HTR-8/SVneo (cell line): ENCODE results near the gene HESX1.

Experiments
- DNase-seq: peaks from one replicate; pipeline ENCODE4 v3.0.0; 2011; ENCODE audit warnings: low spot score, mixed read lengths; ENCODE audit not compliant: insufficient read length
- FAIRE-seq: peaks from 2 replicates; lab custom pipeline; 2011; peaks lifted over from hg19 to GRCh38; lab: Jason Lieb, UNC

Gene HESX1

DNA sequence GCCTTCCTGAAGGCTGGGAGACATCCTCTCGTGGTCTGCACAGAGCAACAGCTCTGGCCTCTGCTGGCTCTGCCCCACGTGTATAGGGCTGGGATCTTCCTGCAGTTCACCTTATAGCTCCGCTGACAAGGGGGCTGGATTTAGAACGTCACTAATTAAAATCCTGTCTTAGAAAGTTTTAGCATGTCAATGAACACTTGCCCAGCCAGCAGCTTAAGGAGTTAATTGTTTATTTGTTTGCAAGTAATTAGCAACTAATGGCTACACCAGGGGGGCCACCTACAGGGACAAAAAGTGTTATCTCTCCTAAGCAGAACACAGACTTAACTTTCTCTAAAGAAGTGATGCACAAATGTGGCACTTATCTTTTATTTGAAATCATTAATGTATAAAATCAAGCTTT lies at the start of gene HESX1:
Gene HESX1 (minus strand): TSS at position 84 of the 403 bp plus-strand sequence. CDS start 60 bp downstream, at position 24.
- DNase-seq (no peak), FAIRE-seq (no peak)

DNA sequence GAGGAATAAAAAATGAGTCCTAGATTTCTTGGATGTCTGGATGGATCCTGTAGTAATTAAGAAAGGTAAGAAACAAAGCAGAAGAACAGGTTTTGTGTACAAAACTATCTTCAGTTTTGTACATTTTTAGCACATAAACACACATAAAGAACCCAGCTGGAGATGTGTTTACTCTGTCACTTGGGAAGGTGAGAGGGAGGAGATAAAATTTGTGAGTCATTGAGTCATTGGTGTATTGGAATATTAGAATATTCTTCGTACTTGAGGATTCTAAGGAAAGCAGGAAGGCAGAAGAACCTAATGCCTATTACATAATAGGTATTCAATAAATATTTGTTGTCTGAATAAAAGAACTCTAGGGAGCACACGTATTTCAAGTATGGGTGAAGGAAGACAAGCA lies 45.2 kb upstream of the HESX1 start:
- FAIRE-seq (no peak), DNase-seq (no peak)

- DNase-seq: no peak
- no peak for FAIRE-seq
Observed at GRCh38 chr3:57234613-57235575, 35.1 kb upstream of the HESX1 start.

DNA sequence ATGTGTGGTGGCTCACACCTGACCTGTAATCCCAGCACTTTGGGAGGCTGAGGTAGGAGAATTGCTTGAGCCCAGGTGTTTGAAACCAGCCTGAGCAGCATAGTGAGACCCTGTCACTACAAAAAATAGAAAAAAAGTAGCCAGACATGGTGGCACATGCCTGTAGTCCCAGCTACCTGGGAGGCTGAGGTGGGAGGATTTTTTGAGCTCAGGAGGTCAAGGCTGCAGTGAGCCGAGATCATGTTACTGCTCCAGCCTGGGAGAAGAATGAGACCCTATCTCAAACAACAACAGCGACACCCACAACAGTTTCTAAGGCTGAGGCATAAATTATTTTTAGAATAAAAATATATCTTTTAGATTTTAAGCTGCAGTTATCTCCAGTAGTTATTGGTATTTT lies 34.0 kb upstream of the HESX1 start:
- FAIRE-seq (no peak), DNase-seq (no peak)

DNA sequence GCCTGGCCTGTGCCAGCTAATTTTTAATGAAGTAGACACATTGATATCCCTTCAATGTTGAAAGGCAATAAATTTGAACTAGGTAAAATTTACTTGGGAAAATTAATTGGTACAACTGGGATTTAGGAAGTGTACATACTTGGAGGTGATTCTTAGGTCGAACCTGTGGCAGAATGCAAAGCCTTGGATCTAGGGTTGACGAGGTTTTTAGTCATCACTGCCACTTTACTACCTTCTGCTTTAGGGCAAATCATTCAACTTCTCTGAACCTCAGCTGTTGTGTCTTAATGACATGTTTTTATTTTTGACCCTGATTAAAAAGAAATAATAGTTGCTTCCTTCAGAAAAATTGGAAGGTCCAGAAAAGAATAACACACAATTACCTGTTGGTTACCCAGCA lies 30.2 kb upstream of the HESX1 start:
- no peak for FAIRE-seq
- DNase-seq: no peak

GRCh38 chr3:57227930-57228751 lies 28.4 kb upstream of the HESX1 start:
- DNase-seq (peak; percentile 37), FAIRE-seq (peak; percentile 63)

- DNase-seq (peak; percentile 97), FAIRE-seq (peak; percentile 80)
Observed at GRCh38 chr3:57227204-57227929, 27.6 kb upstream of the HESX1 start, which contains the start of gene APPL1. TSS of gene APPL1 (plus strand) at chr3:57227729. CDS start at chr3:57227884, 155 bp downstream.

DNA sequence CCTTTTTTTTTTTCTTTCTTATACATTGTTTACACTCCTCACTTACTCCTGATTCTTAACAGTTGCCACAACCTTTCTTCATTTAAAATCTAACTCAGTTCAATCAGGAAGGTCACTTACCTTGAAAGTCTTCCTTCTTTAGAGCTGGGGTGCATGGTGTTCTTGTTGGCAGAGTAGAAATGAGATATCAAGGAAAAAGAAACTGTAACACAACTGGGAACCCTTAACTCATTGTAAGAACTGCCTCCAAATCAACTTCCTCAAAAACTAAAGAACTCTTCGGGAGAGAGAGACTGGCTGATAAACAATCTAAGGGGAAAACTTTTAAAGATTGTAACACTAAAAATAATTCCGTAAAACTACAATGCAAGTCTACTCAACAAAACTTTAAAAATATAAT lies 26.4 kb upstream of the HESX1 start:
- FAIRE-seq (no peak), DNase-seq (no peak)

DNA sequence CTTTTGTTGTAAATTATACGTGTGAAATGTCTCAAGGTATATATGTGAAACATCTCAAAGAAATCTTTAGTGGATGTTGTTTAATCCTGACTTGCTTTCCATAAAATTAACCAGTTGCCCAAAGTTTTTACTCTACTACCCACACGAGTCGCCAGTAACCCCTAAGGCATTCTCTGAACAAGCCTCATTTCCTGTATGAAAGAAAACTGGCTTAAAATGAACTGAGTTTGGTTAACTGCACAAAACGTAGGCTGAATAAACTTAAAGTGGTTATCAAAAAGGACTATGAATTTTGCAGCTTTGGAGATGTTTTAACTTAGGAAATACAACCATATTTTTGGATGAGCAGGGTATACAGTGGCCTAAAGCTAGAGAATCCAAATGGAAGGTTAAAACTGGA lies 25.1 kb upstream of the HESX1 start:
- FAIRE-seq (no peak), DNase-seq (no peak)

GRCh38 chr3:57221883-57222282 lies 22.1 kb upstream of the HESX1 start:
- FAIRE-seq: no peak
- DNase-seq: no peak

GRCh38 chr3:57206423-57206822 lies 6.6 kb upstream of the HESX1 start:
- FAIRE-seq (no peak), DNase-seq (no peak)

- DNase-seq (no peak), FAIRE-seq (no peak)
Observed at GRCh38 chr3:57194641-57195040, 5.1 kb downstream of the HESX1 start.

GRCh38 chr3:57192028-57192427 lies 7.8 kb downstream of the HESX1 start:
- FAIRE-seq: no peak
- no peak for DNase-seq

- no peak for FAIRE-seq
- no peak for DNase-seq
Observed at GRCh38 chr3:57184526-57184925, 15.3 kb downstream of the HESX1 start.

DNA sequence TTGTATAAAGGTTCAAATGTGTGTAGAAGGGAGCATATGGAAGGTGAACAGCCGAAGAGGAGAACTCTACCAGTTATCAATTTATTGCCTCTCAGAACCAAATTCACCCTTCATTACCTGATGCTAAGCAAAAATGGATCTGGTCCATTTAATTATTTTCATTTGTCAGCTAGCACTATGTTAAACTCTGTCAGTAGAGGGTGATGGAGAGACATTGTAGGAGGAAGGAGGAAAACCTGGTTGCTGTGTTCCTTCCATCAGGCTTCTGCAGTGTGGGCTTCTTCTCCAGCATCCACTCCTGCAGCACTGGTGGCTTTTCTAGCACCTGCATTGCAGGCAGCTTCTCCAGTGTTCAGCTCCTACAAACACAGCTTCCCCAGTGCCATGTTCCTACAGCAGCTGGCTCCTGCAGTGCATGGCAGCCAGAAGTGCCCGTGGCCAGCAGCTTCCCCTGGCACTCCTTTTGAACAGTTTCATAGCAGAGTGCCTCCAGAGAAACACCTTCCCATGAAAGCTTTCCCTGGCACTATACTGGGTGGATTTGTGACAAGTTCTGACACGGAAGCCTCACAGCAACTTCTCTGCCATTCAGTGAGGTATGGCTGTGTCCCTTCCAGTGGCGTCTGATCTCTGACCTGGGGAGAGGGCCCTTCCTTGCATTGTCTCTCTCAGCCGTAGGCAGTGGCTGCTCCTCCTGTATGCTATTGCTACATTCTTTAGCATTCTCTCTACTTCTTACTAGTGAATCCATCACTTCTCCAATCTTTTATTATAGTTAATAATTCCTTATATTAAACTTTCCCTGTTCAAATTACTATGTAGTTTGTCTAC lies 20.0 kb downstream of the HESX1 start:
- DNase-seq (no peak), FAIRE-seq (no peak)

- FAIRE-seq (no peak), DNase-seq (no peak)
Observed at GRCh38 chr3:57176045-57176444, 23.7 kb downstream of the HESX1 start.

GRCh38 chr3:57173687-57174086 lies 26.1 kb downstream of the HESX1 start:
- DNase-seq (no peak), FAIRE-seq (no peak)

DNA sequence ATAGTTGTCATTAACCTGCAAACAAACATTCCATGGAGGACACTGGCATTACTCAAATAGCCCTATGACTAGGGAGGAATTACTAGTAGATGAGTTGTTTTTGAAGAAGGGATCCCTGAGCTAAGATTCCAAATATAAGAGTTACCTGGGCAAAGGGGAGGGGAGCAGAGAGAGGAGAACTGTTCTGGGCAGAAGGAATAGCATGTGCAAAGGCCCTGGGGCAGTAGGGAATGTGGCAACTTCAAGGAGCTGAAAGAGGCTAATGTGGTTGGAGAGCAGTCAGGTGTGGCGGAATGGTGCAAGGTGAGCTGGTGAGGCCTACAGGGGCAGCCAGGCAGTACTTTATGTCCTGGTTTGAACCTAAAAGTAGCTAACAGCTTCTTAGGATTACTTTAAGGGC lies 28.8 kb downstream of the HESX1 start:
- DNase-seq (no peak), FAIRE-seq (no peak)

- DNase-seq (peak; percentile 75), FAIRE-seq (peak; percentile 28)
Observed at GRCh38 chr3:57169872-57170623, 29.7 kb downstream of the HESX1 start.
